SK-N-SH treated with all-trans-retinoic acid at 6 μM for 48 hours (cell line): ENCODE results near the gene CDH20.

Experiments
- ATAC-seq: fragments of 200-7000 bp; cut with Tn5 transposase; 3 replicates; pipeline ENCODE4 v1.9.1; 2020; ENCODE audit warnings: mild to moderate bottlenecking, moderate library complexity
- ARNTL ChIP-seq: fragments of 450-650 bp; formaldehyde crosslinking; IDR thresholded peaks from 2 replicates; pipeline ENCODE4 v1.5.0; 2020; ENCODE audit warnings: low read depth, mild to moderate bottlenecking, moderate library complexity, borderline replicate concordance
- CSRNP3 ChIP-seq: fragments of 250-450 bp; sonication (Bioruptor Pico); IDR thresholded peaks from 2 replicates; pipeline ENCODE4 v1.5.1; 2021; ENCODE audit warnings: mild to moderate bottlenecking, moderate library complexity
- ESRRG ChIP-seq: fragments of 250-450 bp; sonication (Bioruptor Pico); IDR thresholded peaks from 2 replicates; pipeline ENCODE4 v1.6.1; 2021; ENCODE audit warnings: mild to moderate bottlenecking
- GLIS3 ChIP-seq: fragments of 250-450 bp; sonication (Bioruptor Pico); IDR thresholded peaks from 2 replicates; pipeline ENCODE4 v1.5.0; 2020; ENCODE audit warnings: mild to moderate bottlenecking, moderate library complexity
- ISL1 ChIP-seq: fragments of 250-450 bp; sonication (Bioruptor Pico); IDR thresholded peaks from 2 replicates; pipeline ENCODE4 v2.1.2; 2022; ENCODE audit warnings: mild to moderate bottlenecking, moderate library complexity
- OSR1 ChIP-seq: fragments of 250-450 bp; sonication (Bioruptor Pico); IDR thresholded peaks from 2 replicates; pipeline ENCODE4 v1.8.0; 2022; ENCODE audit warnings: moderate library complexity, mild to moderate bottlenecking, inconsistent platforms
- SNAI2 ChIP-seq: fragments of 250-450 bp; sonication (Bioruptor Pico); IDR thresholded peaks from 2 replicates; pipeline ENCODE4 v1.5.0; 2020; ENCODE audit warnings: mild to moderate bottlenecking, moderate library complexity
- TCF4 ChIP-seq: fragments of 250-450 bp; sonication (Bioruptor Pico); IDR thresholded peaks from 2 replicates; pipeline ENCODE4 v1.8.0; 2021; ENCODE audit warnings: mild to moderate bottlenecking, moderate library complexity, borderline replicate concordance
- TOX ChIP-seq: fragments of 250-450 bp; sonication (Bioruptor Pico); IDR thresholded peaks from 2 replicates; pipeline ENCODE4 v1.8.0; 2021; ENCODE audit warnings: mild to moderate bottlenecking, moderate library complexity, borderline replicate concordance
- TSHZ2 ChIP-seq: fragments of 250-450 bp; sonication (Bioruptor Pico); IDR thresholded peaks from 2 replicates; pipeline ENCODE4 v1.5.0; 2020; ENCODE audit warnings: mild to moderate bottlenecking, moderate library complexity
- ZC3H10 ChIP-seq: fragments of 250-450 bp; sonication (Bioruptor Pico); IDR thresholded peaks from 2 replicates; pipeline ENCODE4 v1.5.1; 2021; ENCODE audit warnings: mild to moderate bottlenecking, moderate library complexity
- ZFP3 ChIP-seq: fragments of 250-450 bp; sonication (Bioruptor Pico); IDR thresholded peaks from 2 replicates; pipeline ENCODE4 v1.5.0; 2020; ENCODE audit warnings: mild to moderate bottlenecking, moderate library complexity
- ZFP30 ChIP-seq: fragments of 450-650 bp; formaldehyde crosslinking; IDR thresholded peaks from 2 replicates; pipeline ENCODE4 v1.5.0; 2022; ENCODE audit warnings: mild to moderate bottlenecking, moderate library complexity
- ZNF565 ChIP-seq: fragments of 450-650 bp; formaldehyde crosslinking; conservative IDR thresholded peaks from 2 replicates; pipeline ENCODE4 v1.5.0; 2020; ENCODE audit warnings: low read depth, mild to moderate bottlenecking, moderate library complexity
- ZNF70 ChIP-seq: fragments of 450-650 bp; formaldehyde crosslinking; IDR thresholded peaks from 2 replicates; pipeline ENCODE4 v1.5.0; 2020; ENCODE audit warnings: mild to moderate bottlenecking, moderate library complexity
- ZNF8 ChIP-seq: fragments of 450-650 bp; formaldehyde crosslinking; IDR thresholded peaks from 2 replicates; pipeline ENCODE4 v1.5.0; 2020; ENCODE audit warnings: mild to moderate bottlenecking, moderate library complexity
- TF ChIP-seq, protein P1 (sequence below): fragments of 250-450 bp; sonication (Bioruptor Pico); IDR thresholded peaks from 2 replicates; pipeline ENCODE4 v1.8.0; 2020; ENCODE audit warnings: mild to moderate bottlenecking, moderate library complexity, borderline replicate concordance
- TF ChIP-seq, protein P2 (sequence below): fragments of 250-450 bp; sonication (Bioruptor Pico); IDR thresholded peaks from 2 replicates; pipeline ENCODE4 v1.5.1; 2020; ENCODE audit warnings: low read depth, mild to moderate bottlenecking, moderate library complexity

The CDH20 gene

DNA sequence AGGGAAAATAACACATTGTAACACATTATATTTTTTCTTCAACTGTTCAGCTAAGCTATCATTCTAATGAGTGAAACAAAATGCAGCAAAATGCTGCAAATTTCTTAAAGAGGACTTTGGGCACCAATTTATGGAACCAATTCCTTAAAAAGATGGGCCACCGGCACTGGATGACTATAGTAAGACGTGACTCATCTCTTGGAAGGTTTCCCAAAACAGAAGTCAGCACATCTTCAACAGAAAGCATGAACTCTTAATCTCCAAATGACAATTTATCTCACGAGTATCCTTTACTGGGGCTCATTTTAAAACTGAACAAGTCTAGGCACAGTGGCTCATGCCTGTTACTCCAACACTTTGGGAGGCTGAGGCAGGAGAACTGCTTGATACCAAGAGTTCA, 213.4 kb downstream of the CDH20 start:
- TF ChIP-seq ZC3H10, result peak; percentile 43; the same call in 1 of the 2 replicates
- no peak for TF ChIP-seq ZFP3
- peak; percentile 78 for ATAC-seq

- no peak for ATAC-seq
- TF ChIP-seq CSRNP3 (CRISPR knock-in tag) (no peak), ISL1 (CRISPR knock-in tag) (no peak), GLIS3 (CRISPR knock-in tag) (no peak), TOX (CRISPR knock-in tag) (no peak), TSHZ2 (no peak), ZNF8 (CRISPR knock-in tag) (no peak)
- TF ChIP-seq, protein P1, sequence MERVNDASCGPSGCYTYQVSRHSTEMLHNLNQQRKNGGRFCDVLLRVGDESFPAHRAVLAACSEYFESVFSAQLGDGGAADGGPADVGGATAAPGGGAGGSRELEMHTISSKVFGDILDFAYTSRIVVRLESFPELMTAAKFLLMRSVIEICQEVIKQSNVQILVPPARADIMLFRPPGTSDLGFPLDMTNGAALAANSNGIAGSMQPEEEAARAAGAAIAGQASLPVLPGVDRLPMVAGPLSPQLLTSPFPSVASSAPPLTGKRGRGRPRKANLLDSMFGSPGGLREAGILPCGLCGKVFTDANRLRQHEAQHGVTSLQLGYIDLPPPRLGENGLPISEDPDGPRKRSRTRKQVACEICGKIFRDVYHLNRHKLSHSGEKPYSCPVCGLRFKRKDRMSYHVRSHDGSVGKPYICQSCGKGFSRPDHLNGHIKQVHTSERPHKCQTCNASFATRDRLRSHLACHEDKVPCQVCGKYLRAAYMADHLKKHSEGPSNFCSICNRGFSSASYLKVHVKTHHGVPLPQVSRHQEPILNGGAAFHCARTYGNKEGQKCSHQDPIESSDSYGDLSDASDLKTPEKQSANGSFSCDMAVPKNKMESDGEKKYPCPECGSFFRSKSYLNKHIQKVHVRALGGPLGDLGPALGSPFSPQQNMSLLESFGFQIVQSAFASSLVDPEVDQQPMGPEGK, result no peak
These were observed 216.2 kb downstream of the CDH20 start for GRCh38 chr18:61549416-61549815.

GRCh38 chr18:61549889-61550288, 216.7 kb downstream of the CDH20 start:
- TF ChIP-seq TCF4 (CRISPR knock-in tag), result no peak
- TF ChIP-seq, all 23 proteins: peak for 0
- ATAC-seq, result no peak

DNA sequence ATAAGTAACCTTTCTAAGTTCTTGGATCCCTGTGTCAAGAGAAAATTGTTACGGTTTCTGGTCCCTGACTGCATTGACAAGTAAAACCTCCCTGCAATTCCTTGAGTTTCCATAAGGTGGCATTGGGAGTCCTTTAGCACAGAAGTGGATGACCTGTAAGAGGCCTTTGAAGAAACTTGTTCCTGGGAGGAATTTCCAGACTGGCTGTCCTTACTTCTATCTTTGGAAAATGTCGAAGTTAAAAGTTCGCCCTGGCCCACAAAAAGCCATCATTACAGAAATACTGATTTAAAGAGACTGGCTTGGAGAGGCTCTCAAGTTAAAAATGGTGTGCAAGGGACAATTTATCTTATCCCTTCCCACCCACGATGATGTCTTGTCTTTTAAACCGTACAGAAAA, 218.4 kb downstream of the CDH20 start:
- no peak for TF ChIP-seq ZFP30 (CRISPR knock-in tag)
- TF ChIP-seq ISL1 (CRISPR knock-in tag), result no peak
- 0 out of 2 replicates have a peak, but pooled peaks have one; percentile 28 for TF ChIP-seq GLIS3 (CRISPR knock-in tag)
- no peak for TF ChIP-seq SNAI2 (CRISPR knock-in tag)
- TF ChIP-seq, all 23 proteins: peak for 1
- peak; percentile 94 for ATAC-seq

- no peak for ATAC-seq
- no peak for TF ChIP-seq SNAI2 (CRISPR knock-in tag)
- no peak for TF ChIP-seq ZNF70 (CRISPR knock-in tag)
- TF ChIP-seq, protein P2, sequence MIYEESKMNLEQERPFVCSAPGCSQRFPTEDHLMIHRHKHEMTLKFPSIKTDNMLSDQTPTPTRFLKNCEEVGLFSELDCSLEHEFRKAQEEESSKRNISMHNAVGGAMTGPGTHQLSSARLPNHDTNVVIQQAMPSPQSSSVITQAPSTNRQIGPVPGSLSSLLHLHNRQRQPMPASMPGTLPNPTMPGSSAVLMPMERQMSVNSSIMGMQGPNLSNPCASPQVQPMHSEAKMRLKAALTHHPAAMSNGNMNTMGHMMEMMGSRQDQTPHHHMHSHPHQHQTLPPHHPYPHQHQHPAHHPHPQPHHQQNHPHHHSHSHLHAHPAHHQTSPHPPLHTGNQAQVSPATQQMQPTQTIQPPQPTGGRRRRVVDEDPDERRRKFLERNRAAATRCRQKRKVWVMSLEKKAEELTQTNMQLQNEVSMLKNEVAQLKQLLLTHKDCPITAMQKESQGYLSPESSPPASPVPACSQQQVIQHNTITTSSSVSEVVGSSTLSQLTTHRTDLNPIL (CRISPR knock-in tag), result no peak
These were observed 219.9 kb downstream of the CDH20 start for GRCh38 chr18:61553045-61553659.

DNA sequence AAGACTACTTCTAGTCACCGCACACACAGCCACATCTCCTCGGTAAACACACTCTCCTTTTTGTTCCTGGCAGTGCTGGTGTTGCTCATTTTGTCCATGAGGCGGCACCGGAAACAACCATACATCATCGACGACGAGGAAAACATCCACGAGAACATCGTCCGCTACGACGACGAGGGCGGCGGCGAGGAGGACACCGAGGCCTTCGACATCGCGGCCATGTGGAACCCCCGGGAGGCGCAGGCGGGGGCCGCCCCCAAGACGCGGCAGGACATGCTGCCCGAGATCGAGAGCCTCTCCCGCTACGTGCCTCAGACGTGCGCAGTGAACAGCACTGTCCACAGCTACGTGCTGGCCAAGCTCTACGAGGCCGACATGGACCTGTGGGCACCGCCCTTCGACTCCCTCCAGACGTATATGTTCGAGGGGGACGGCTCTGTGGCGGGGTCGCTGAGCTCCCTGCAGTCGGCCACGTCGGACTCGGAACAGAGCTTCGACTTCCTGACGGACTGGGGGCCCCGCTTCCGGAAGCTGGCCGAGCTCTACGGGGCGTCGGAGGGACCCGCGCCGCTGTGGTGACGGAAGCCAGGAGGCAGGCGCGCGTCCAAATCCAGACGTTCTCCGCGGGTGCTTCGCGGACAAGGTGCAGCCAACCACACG, 221.0 kb downstream of the CDH20 start:
- ATAC-seq, result no peak
- TF ChIP-seq ZNF565 (CRISPR knock-in tag) (no peak), CSRNP3 (CRISPR knock-in tag) (no peak), ZFP30 (CRISPR knock-in tag) (no peak), ESRRG (no peak), ZFP3 (no peak), ZNF70 (CRISPR knock-in tag) (no peak), ISL1 (CRISPR knock-in tag) (no peak), ZC3H10 (no peak), ARNTL (CRISPR knock-in tag) (no peak), OSR1 (CRISPR knock-in tag) (no peak), TCF4 (CRISPR knock-in tag) (no peak)
- TF ChIP-seq, protein P1, result no peak
- TF ChIP-seq, protein P2 (CRISPR knock-in tag), result no peak
